Neural cell (in vitro differentiated cells): ENCODE results near the gene PRSS35. TPM values are rescaled to one million over a fixed set of nuclear protein-coding genes. Genes with fewer than 3 reads are reported as not detected.

ENCODE experiments used
- H2AFZ ChIP-seq: fragments of 200-600, 300-800 bp; sonication (generic), shearing (Covaris generic); 2 replicates; pipeline ENCODE4 v1.6.0; 2014; ENCODE audit warnings: low read depth, mild to moderate bottlenecking, antibody characterized with exemption, low read length, moderate library complexity
- H3F3A ChIP-seq: fragments of 200-600 bp; shearing (Covaris generic); 2 replicates; pipeline ENCODE4 v1.6.1; 2016; ENCODE audit warnings: mild to moderate bottlenecking, moderate library complexity, mixed read lengths, antibody characterized with exemption, low read length; ENCODE audit not compliant: insufficient read depth, poor library complexity, severe bottlenecking
- H3K27ac ChIP-seq: fragments of 200-600, 300-800 bp; sonication (generic), shearing (Covaris generic); 2 replicates; pipeline ENCODE4 v1.5.1; 2014; ENCODE audit warnings: mild to moderate bottlenecking, low read length, moderate library complexity
- H3K27me3 ChIP-seq: fragments of 300-800, 200-600 bp; sonication (generic), shearing (Covaris generic); 2 replicates; pipeline ENCODE4 v1.6.0; 2014; ENCODE audit warnings: mild to moderate bottlenecking, low read depth, low read length, moderate library complexity; ENCODE audit not compliant: insufficient read depth
- H3K36me3 ChIP-seq: fragments of 300-800, 200-600 bp; sonication (generic), shearing (Covaris generic); 2 replicates; pipeline ENCODE4 v1.5.1; 2014; ENCODE audit warnings: mild to moderate bottlenecking, antibody characterized with exemption, low read length, moderate library complexity; ENCODE audit not compliant: insufficient read depth
- H3K4me2 ChIP-seq: fragments of 300-800, 200-600 bp; sonication (generic), shearing (Covaris generic); 2 replicates; pipeline ENCODE4 v1.6.0; 2014; ENCODE audit warnings: mild to moderate bottlenecking, low read length
- H3K4me3 ChIP-seq: fragments of 300-800, 200-600 bp; sonication (generic), shearing (Covaris generic); 2 replicates; pipeline ENCODE4 v1.5.1; 2014; ENCODE audit warnings: mild to moderate bottlenecking, low read length, moderate library complexity
- H3K79me2 ChIP-seq: fragments of 200-600 bp; shearing (Covaris generic); replicated peaks from 2 replicates; pipeline ENCODE4 v1.6.0; 2014; ENCODE audit warnings: mild to moderate bottlenecking, low read length, moderate library complexity; ENCODE audit not compliant: insufficient read depth
- H3K9ac ChIP-seq: fragments of 300-800, 200-600 bp; sonication (generic), shearing (Covaris generic); 2 replicates; pipeline ENCODE4 v1.6.1; 2016; ENCODE audit warnings: mild to moderate bottlenecking, low read length, mixed read lengths
- H3K9me2 ChIP-seq: fragments of 200-600 bp; shearing (Covaris generic); 2 replicates; pipeline ENCODE4 v1.6.1; 2016; ENCODE audit warnings: mild to moderate bottlenecking, low read length, mixed read lengths; ENCODE audit not compliant: insufficient read depth
- H3K9me3 ChIP-seq: fragments of 200-600, 300-800 bp; sonication (generic), shearing (Covaris generic); 2 replicates; pipeline ENCODE4 v1.6.1; 2016; ENCODE audit warnings: mild to moderate bottlenecking, mixed run types, low read length, moderate library complexity, mixed read lengths
- H4K20me1 ChIP-seq: fragments of 200-600 bp; shearing (Covaris generic); 2 replicates; pipeline ENCODE4 v1.6.1; 2016; ENCODE audit warnings: mild to moderate bottlenecking, mixed run types; ENCODE audit not compliant: insufficient read depth
- EP300 ChIP-seq: fragments of 450-650 bp; conservative IDR thresholded peaks from 2 replicates; pipeline ENCODE4 v1.6.1; 2014; ENCODE audit warnings: antibody characterized with exemption, mild to moderate bottlenecking, moderate library complexity; ENCODE audit not compliant: poor library complexity, severe bottlenecking
- EZH2 ChIP-seq: fragments of 200-600, 300-800 bp; shearing (Covaris generic), sonication (generic); IDR thresholded peaks from 2 replicates; pipeline ENCODE4 v1.6.1; 2014; ENCODE audit warnings: antibody characterized with exemption, low read length, borderline replicate concordance, mild to moderate bottlenecking; ENCODE audit not compliant: insufficient read depth, poor library complexity, severe bottlenecking
- MXI1 ChIP-seq: fragments of 450-650 bp; conservative IDR thresholded peaks from 2 replicates; pipeline ENCODE4 v1.6.1; 2014; ENCODE audit warnings: antibody characterized with exemption, mild to moderate bottlenecking; ENCODE audit not compliant: poor library complexity, severe bottlenecking
- POLR2AphosphoS5 ChIP-seq: IDR thresholded peaks from 2 replicates; pipeline ENCODE4 v1.6.1; 2012
- RAD21 ChIP-seq: fragments of 450-650 bp; conservative IDR thresholded peaks from 2 replicates; pipeline ENCODE4 v1.6.1; 2014; ENCODE audit warnings: antibody characterized with exemption, mild to moderate bottlenecking, moderate library complexity
- REST ChIP-seq: IDR thresholded peaks from 2 replicates; pipeline ENCODE4 v1.6.1; 2012; ENCODE audit warnings: borderline replicate concordance
- SMC3 ChIP-seq: fragments of 450-650 bp; conservative IDR thresholded peaks from 2 replicates; pipeline ENCODE4 v1.6.1; 2014; ENCODE audit warnings: antibody characterized with exemption, mild to moderate bottlenecking, moderate library complexity; ENCODE audit not compliant: poor library complexity
- TAF1 ChIP-seq: IDR thresholded peaks from 2 replicates; pipeline ENCODE4 v1.6.1; 2012; ENCODE audit warnings: low read depth
- polyA minus RNA-seq: library from RNA; depleted of rRNA, polyadenylated mRNA; stranded (reverse); fragments of >200 nt; gene quantifications from 2 replicates; pipeline ENCODE4 v1.2.3, GENCODE V29; 2014
- polyA plus RNA-seq: library from polyadenylated mRNA; depleted of rRNA; stranded (reverse); fragments of >200 nt; gene quantifications from 2 replicates; pipeline ENCODE4 v1.2.3, GENCODE V29; 2014
- TF ChIP-seq, protein P1 (sequence below): fragments of 450-650 bp; IDR thresholded peaks from 2 replicates; pipeline ENCODE4 v1.5.1; 2014; ENCODE audit warnings: antibody characterized with exemption, mild to moderate bottlenecking, moderate library complexity; ENCODE audit not compliant: poor library complexity, severe bottlenecking

PRSS35 gene, protein sequence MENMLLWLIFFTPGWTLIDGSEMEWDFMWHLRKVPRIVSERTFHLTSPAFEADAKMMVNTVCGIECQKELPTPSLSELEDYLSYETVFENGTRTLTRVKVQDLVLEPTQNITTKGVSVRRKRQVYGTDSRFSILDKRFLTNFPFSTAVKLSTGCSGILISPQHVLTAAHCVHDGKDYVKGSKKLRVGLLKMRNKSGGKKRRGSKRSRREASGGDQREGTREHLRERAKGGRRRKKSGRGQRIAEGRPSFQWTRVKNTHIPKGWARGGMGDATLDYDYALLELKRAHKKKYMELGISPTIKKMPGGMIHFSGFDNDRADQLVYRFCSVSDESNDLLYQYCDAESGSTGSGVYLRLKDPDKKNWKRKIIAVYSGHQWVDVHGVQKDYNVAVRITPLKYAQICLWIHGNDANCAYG
- polyA plus RNA-seq (0.32 TPM in 1 of 2 replicates, not detected in the other), polyA minus RNA-seq (not detected in 2 replicates)

DNA sequence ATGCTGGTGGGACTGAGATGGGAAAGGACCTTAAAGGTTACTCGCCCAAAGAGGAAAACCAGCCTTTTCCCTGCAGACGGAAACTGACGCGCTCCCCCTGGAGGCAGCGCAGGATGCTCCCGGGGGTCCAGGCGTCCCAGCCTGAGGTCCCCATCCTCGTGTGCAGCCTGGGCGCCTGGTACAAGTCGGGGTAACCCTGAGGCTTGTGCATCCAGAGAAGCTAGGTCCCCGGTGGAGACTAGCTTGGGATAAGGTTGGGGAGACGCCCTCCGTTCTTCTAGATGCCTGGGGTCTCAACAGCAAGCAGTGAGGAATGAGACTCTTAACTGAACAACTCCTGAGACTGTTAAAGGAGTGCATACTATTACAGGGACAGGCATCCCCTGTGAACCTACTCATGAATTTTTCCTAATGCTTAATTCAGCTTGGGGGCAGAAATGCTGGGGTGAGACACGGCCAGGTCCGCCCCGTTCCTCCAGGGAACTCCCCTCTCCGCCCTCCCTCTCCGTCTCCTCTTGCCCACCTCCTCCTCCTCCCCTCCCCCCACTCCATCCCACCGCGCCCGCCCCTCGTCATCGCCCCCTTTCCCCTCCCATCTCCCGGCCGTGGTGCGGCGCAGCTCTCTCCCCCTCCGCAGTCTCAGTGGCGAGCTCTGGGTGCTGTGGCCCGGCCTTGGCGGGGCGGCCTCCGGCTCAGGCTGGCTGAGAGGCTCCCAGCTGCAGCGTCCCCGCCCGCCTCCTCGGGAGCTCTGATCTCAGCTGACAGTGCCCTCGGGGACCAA, at the start of gene PRSS35:
PRSS35 (plus strand) TSS at position 634 of the 781 bp plus-strand sequence. CDS start 10,908 bp downstream, outside the sequence.
- no peak within 1 kb of the TSS for H3K27ac ChIP-seq
- no peaks in the 10 kb centered on the region for H4K20me1 ChIP-seq
- peak within 1 kb of the TSS; percentile 31 for H3K9ac ChIP-seq
- H3K79me2 ChIP-seq, result no peaks in the 10 kb centered on the region
- H3K36me3 ChIP-seq, result no peaks in the 10 kb centered on the region
- no peak for TF ChIP-seq EZH2
- no peak for TF ChIP-seq RAD21
- TF ChIP-seq, protein P1, sequence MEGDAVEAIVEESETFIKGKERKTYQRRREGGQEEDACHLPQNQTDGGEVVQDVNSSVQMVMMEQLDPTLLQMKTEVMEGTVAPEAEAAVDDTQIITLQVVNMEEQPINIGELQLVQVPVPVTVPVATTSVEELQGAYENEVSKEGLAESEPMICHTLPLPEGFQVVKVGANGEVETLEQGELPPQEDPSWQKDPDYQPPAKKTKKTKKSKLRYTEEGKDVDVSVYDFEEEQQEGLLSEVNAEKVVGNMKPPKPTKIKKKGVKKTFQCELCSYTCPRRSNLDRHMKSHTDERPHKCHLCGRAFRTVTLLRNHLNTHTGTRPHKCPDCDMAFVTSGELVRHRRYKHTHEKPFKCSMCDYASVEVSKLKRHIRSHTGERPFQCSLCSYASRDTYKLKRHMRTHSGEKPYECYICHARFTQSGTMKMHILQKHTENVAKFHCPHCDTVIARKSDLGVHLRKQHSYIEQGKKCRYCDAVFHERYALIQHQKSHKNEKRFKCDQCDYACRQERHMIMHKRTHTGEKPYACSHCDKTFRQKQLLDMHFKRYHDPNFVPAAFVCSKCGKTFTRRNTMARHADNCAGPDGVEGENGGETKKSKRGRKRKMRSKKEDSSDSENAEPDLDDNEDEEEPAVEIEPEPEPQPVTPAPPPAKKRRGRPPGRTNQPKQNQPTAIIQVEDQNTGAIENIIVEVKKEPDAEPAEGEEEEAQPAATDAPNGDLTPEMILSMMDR, result peak; percentile 62
- TF ChIP-seq TAF1, result no peak
- TF ChIP-seq EP300, result no peak
- TF ChIP-seq REST, result no peak
- TF ChIP-seq SMC3, result peak; percentile 43
- TF ChIP-seq MXI1, result no peak
- no peak for TF ChIP-seq POLR2AphosphoS5
- H3K27me3 ChIP-seq, result peaks cover 11% of the 10 kb centered on the region
- no peaks in the 10 kb centered on the region for H3K9me2 ChIP-seq
- H3K4me2 ChIP-seq, result peak within 1 kb of the TSS; percentile 29
- no peaks in the 10 kb centered on the region for H3F3A ChIP-seq
- H3K9me3 ChIP-seq, result no peaks in the 10 kb centered on the region
- H2AFZ ChIP-seq, result no peak within 1 kb of the TSS
- peak within 1 kb of the TSS; percentile 64 for H3K4me3 ChIP-seq

- Histone ChIP-seq H3K9ac (no peak overlapping the region), H3K4me3 (no peak overlapping the region), H3K9me3 (no peaks in the 10 kb centered on the region), H3K79me2 (no peaks in the 10 kb centered on the region), H2AFZ (no peak overlapping the region), H4K20me1 (no peaks in the 10 kb centered on the region), H3K36me3 (no peaks in the 10 kb centered on the region), H3K9me2 (no peaks in the 10 kb centered on the region), H3K27me3 (no peaks in the 10 kb centered on the region), H3K4me2 (no peak overlapping the region), H3F3A (no peaks in the 10 kb centered on the region), H3K27ac (no peak overlapping the region)
- TF ChIP-seq REST, result no peak
- TF ChIP-seq TAF1, result no peak
- no peak for TF ChIP-seq RAD21
- TF ChIP-seq EZH2, result no peak
- TF ChIP-seq EP300, result no peak
- TF ChIP-seq SMC3, result no peak
- no peak for TF ChIP-seq MXI1
- TF ChIP-seq POLR2AphosphoS5, result no peak
- TF ChIP-seq, protein P1, result no peak
These were observed 48.4 kb upstream of the PRSS35 start for GRCh38 chr6:83463886-83464285.
